ENCODE data around the gene SNX11. TPM values are rescaled to one million over a fixed set of nuclear protein-coding genes. Genes with fewer than 3 reads are reported as not detected.
"Not testable (repeated sequence)": the region's sequence is repeated elsewhere in the genome, so short reads cannot be mapped to it uniquely, and the experiment has no call there.

SNX11 gene
- total RNA-seq (2014; rRNA removed; shearing (Covaris generic)) = 15.3 and 16.1 TPM in 2 replicates

DNA sequence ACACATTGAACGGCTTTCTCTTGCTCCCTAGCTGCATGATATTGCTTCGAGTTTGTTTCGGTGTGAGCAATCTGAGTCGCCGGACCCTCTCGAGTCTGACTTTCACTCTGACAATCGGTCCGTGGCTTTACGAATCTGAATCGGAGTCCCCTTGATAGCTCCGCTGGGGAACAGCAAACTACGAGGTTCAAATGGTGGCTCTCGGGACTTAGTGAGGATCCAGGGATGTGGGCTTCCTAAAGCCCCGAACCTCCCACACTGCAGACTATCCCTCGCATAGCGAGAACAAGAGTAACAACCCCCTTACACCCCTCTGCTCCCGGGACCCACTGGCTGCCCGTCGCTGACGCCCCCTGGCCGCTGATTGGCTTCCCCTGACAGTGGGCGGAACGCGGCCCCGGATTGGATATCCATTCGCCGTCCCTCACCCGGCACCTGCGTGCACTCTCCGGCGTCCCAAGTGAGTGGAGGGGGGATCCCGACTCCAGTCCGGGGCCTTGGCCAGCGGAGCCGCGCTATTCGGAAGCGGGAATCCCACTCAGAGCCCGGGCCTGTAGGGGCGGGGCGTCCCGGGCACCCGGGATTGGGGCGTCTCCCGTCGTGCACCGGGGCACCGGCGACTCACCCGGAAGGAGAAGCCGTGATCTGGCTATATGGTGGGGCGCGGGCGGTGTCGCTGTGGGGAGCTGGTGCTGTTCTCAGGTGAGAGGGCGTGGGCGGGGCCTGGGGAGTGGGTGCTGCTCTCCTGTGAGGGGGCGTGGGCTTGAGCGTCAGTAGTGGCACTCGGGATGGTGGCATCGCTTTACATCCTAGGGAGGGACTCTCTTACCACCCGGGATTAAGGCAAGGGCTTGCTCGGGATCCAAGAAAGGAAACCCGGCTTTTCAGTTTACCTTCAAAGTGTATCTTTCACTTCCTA is at the start of gene SNX11:
Gene SNX11, plus strand, starts transcription at position 630 of the 919 bp plus-strand sequence. CDS start 4,278 bp downstream, outside the sequence.
- Histone ChIP-seq H3K27me3 (no peaks in the 10 kb centered on the region), H3K27ac (peak within 1 kb of the TSS; percentile 30), H3K9me3 (replicated peaks) (0 out of 2 replicates have a peak, but pooled peaks cover 2% of the 10 kb centered on the region), H3K36me3 (peaks cover 2% of the 10 kb centered on the region; the same call in 1 of the 2 replicates), H3K4me1 (no peaks in the 10 kb centered on the region), H3K4me3 (peak within 1 kb of the TSS; percentile 89)
- DNase-seq = peak; percentile 92 to 93

DNA sequence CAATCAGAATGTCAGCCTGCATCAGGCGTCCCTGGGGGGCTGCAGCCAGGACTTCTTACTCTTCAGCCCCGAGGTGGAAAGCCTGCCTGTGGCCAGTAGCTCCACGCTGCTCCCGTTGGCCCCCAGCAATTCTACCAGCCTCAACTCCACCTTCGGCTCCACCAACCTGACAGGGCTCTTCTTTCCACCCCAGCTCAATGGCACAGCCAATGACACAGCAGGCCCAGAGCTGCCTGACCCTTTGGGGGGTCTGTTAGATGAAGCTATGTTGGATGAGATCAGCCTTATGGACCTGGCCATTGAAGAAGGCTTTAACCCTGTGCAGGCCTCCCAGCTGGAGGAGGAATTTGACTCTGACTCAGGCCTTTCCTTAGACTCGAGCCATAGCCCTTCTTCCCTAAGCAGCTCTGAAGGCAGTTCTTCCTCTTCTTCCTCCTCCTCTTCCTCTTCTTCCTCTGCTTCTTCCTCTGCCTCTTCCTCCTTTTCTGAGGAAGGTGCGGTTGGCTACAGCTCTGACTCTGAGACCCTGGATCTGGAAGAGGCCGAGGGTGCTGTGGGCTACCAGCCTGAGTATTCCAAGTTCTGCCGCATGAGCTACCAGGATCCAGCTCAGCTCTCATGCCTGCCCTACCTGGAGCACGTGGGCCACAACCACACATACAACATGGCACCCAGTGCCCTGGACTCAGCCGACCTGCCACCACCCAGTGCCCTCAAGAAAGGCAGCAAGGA is 49.0 kb upstream of the SNX11 start:
- H3K27ac ChIP-seq = no peak overlapping the region
- DNase-seq = no peak
- no peaks in the 10 kb centered on the region for H3K9me3 ChIP-seq (replicated peaks)
- no peaks in the 10 kb centered on the region for H3K27me3 ChIP-seq
- H3K36me3 ChIP-seq = peaks cover 65% of the 10 kb centered on the region
- no peak overlapping the region for H3K4me3 ChIP-seq
- peaks cover 6% of the 10 kb centered on the region for H3K4me1 ChIP-seq

DNA sequence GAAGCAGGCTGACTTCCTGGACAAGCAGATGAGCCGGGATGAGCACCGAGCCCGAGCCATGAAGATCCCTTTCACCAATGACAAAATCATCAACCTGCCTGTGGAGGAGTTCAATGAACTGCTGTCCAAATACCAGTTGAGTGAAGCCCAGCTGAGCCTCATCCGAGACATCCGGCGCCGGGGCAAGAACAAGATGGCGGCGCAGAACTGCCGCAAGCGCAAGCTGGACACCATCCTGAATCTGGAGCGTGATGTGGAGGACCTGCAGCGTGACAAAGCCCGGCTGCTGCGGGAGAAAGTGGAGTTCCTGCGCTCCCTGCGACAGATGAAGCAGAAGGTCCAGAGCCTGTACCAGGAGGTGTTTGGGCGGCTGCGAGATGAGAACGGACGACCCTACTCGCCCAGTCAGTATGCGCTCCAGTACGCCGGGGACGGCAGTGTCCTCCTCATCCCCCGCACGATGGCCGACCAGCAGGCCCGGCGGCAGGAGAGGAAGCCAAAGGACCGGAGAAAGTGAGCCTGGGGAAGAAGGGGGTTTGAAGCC is 48.4 kb upstream of the SNX11 start:
- no peaks in the 10 kb centered on the region for H3K27me3 ChIP-seq
- H3K4me3 ChIP-seq = no peak overlapping the region
- no peak overlapping the region for H3K27ac ChIP-seq
- DNase-seq = no peak
- peaks cover 71% of the 10 kb centered on the region for H3K36me3 ChIP-seq
- no peaks in the 10 kb centered on the region; the same call in 1 of the 2 replicates for H3K4me1 ChIP-seq
- no peaks in the 10 kb centered on the region for H3K9me3 ChIP-seq (replicated peaks)

DNA sequence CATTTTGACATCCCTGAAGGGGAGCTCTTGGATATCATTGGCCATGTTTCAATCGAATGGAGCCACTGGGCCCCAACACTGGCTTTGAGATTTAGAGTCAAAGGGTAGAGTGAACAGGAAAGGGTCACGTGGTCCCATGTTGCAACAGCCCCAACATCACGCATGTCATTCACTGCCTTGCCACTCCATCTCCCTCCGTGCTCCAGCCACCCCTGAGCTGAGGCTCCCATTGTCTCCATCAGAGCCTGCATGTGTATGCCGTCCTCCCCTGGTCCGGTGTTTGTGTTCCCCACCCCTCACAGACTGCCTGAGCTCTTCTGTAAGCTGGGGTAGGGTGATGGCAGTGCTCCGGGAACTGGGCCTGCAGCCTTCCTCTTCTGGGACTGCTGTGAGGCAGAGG is 47.3 kb upstream of the SNX11 start:
- Histone ChIP-seq H3K27ac (no peak overlapping the region), H3K4me3 (no peak overlapping the region), H3K36me3 (peaks cover 75% of the 10 kb centered on the region), H3K27me3 (no peaks in the 10 kb centered on the region), H3K4me1 (no peaks in the 10 kb centered on the region), H3K9me3 (replicated peaks) (no peaks in the 10 kb centered on the region)
- DNase-seq = no peak

DNA sequence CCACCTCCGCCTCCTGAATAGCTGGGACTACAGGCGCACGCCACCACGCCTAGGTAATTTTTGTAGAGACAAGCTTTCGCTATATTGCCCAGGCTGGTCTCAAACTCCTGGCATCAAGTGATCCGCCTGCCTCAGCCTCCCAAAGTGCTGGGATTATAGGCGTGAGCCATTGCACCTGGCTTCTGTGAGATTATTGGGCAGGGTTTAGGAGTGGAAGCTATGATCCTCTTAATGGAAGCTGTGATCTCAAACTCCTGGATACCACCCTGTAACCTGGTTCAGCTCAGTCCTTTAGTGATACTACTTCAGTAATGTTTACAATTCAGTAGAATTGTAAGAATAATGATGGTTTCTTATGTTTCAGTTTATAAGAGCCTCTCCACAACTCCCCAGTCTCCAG is 45.3 kb upstream of the SNX11 start:
- Histone ChIP-seq H3K36me3 (peaks cover 68% of the 10 kb centered on the region), H3K27ac (no peak overlapping the region), H3K27me3 (no peaks in the 10 kb centered on the region), H3K4me1 (no peaks in the 10 kb centered on the region), H3K9me3 (replicated peaks) (no peaks in the 10 kb centered on the region), H3K4me3 (no peak overlapping the region)
- no peak for DNase-seq

DNA sequence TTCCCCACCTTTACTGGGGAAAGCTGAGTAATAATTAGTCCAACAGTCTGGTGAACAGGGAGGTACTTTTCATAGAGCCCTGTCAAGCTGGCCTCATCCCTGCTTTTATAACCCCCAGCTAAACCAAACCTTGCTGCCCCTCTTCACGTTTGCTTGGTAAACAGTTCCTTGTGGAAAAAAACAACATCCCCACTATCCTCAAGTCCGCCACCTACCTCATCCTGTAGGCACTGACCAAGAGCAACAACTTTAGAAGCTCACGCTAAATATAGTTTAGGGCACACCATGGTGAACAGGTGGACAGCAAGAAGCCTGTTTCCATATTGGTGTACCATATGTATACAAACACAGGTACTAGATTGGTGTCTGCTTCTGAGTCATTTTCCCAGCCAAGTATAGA is 42.9 kb upstream of the SNX11 start:
- H3K27me3 ChIP-seq = no peaks in the 10 kb centered on the region
- no peak for DNase-seq
- peaks cover 61% of the 10 kb centered on the region for H3K36me3 ChIP-seq
- H3K9me3 ChIP-seq (replicated peaks) = no peaks in the 10 kb centered on the region
- no peak overlapping the region for H3K4me3 ChIP-seq
- H3K27ac ChIP-seq = no peak overlapping the region
- no peaks in the 10 kb centered on the region for H3K4me1 ChIP-seq

DNA sequence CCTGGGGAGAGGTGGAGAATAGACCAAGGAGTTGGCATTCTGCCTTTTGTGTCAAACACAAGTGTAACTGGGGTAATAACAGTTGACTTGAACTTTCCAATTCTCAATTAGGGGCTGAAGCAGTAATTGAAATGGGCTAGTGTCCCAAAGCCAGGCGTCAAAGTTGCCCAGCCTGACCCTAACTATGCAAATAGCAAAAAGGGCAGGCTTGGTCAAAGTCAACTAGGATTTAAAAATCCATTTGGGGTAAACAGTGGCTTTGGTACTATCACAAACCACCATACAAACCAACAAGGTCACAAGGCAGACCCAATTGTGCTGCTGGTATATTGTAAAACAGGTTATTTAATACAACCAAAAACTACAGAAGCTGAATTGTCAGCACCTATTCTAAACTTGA is 41.4 kb upstream of the SNX11 start:
- DNase-seq = no peak
- Histone ChIP-seq H3K27me3 (no peaks in the 10 kb centered on the region), H3K36me3 (peaks cover 58% of the 10 kb centered on the region), H3K4me1 (no peaks in the 10 kb centered on the region), H3K9me3 (replicated peaks) (no peaks in the 10 kb centered on the region), H3K4me3 (no peak overlapping the region), H3K27ac (no peak overlapping the region)

- no peaks in the 10 kb centered on the region for H3K27me3 ChIP-seq
- H3K4me1 ChIP-seq = no peaks in the 10 kb centered on the region
- peaks cover 58% of the 10 kb centered on the region for H3K36me3 ChIP-seq
- no peaks in the 10 kb centered on the region for H3K9me3 ChIP-seq (replicated peaks)
- H3K4me3 ChIP-seq = no peak overlapping the region
- no peak overlapping the region for H3K27ac ChIP-seq
- DNase-seq = no peak
Measured at GRCh38 chr17:48066656-48067055, 40.9 kb upstream of the SNX11 start.

DNA sequence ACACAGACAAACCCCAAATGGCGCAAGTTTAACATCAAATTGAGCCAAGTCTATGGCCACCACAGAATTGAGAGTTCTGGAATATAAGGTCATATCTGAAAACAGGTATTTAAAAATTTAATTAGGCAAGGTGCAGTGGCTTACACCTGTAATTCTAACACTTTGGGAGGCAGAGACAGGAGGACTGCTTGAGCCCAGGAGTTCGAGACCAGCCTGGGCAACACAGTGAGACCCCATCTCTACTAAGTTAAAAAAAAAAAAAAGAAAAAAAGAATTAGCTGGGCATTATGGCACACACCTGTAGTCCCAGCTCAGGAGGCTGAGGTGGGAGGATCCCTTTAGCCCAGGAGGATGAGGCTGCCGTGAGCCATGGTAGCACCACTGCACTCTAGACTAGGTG is 40.3 kb upstream of the SNX11 start:
- no peak for DNase-seq
- no peak overlapping the region for H3K4me3 ChIP-seq
- no peaks in the 10 kb centered on the region for H3K4me1 ChIP-seq
- H3K9me3 ChIP-seq (replicated peaks) = no peaks in the 10 kb centered on the region
- H3K27ac ChIP-seq = no peak overlapping the region
- H3K27me3 ChIP-seq = no peaks in the 10 kb centered on the region
- H3K36me3 ChIP-seq = peaks cover 56% of the 10 kb centered on the region

GRCh38 chr17:48067808-48068207 is 39.8 kb upstream of the SNX11 start:
- DNase-seq = not testable (repeated sequence)
- peaks cover 57% of the 10 kb centered on the region for H3K36me3 ChIP-seq

DNA sequence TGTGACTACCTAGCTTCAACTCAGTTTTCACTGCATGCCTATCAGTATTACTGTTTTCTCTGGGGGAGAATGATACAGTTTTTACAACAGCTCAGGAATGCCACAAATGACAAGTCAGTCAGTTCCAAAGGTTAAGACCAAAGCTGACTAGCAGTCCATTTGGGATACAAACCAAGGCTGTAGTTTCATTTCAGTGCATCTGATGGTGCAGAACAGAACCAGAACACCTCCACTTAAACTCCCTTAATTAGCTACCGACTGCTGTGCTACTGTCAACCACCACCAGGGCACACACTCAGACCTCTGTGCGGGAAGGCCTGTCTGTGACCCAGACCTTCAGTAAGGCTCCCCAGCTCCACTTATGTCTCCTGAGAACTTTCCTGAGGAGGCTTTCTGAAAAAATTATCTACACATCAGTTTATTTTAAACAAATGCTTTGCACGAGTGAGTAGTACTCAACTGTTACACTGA is 39.0 kb upstream of the SNX11 start:
- Histone ChIP-seq H3K4me1 (no peaks in the 10 kb centered on the region), H3K27ac (no peak overlapping the region), H3K27me3 (no peaks in the 10 kb centered on the region), H3K36me3 (peaks cover 61% of the 10 kb centered on the region), H3K9me3 (replicated peaks) (no peaks in the 10 kb centered on the region), H3K4me3 (no peak overlapping the region)
- no peak for DNase-seq

More at GRCh38 chr17:48067808-48068207, 39.8 kb upstream of the SNX11 start:
- not testable (repeated sequence) for H3K4me1 ChIP-seq; H3K27me3 ChIP-seq; H3K4me3 ChIP-seq; H3K27ac ChIP-seq; H3K9me3 ChIP-seq (replicated peaks)

DNA sequence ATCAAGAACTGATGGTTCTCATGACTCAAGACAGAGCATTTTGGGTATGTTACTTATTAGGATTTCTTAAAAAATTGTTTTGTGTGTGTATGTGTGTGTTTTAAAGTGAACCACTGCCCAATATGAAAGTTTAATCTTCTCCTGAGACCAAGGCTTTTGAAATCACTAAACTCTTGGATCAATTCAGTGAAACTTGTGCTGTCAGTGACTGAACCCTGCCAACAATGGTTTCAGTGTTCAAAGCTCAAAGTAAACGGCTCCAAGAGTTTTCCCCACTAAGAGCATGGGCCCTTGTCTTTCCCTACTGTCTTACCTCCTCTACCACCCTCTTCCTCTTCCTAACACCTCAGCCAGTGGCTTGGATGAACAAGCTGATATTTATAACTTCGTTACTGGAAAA is 37.4 kb upstream of the SNX11 start:
- no peak for DNase-seq
- H3K27ac ChIP-seq = no peak overlapping the region
- no peak overlapping the region for H3K4me3 ChIP-seq
- H3K27me3 ChIP-seq = no peaks in the 10 kb centered on the region
- H3K9me3 ChIP-seq (replicated peaks) = no peaks in the 10 kb centered on the region
- H3K4me1 ChIP-seq = no peaks in the 10 kb centered on the region
- H3K36me3 ChIP-seq = peaks cover 58% of the 10 kb centered on the region

DNA sequence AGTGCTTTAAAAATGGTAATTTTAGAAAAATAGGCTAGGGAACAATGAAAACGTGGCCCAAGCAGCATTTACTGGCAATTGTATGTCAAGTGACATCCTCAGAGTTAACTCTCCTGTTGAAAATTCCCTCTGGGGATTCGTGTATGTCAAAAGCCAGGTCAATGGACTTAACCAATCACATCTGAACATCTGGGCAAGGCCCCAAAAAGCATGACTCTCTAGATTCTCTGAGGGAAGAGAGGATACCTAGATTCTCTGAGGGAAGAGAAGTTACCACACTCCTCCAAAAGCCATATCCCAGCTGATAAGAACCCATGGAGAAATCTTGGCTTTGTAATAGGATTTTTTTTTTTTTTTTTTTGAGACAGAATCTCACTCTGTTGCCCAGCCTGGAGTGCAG is 35.9 kb upstream of the SNX11 start:
- H3K4me1 ChIP-seq = no peaks in the 10 kb centered on the region
- H3K27me3 ChIP-seq = no peaks in the 10 kb centered on the region
- no peak overlapping the region for H3K27ac ChIP-seq
- no peaks in the 10 kb centered on the region for H3K9me3 ChIP-seq (replicated peaks)
- H3K36me3 ChIP-seq = peaks cover 65% of the 10 kb centered on the region
- DNase-seq = no peak
- H3K4me3 ChIP-seq = no peak overlapping the region

GRCh38 chr17:48072811-48073210 is 34.8 kb upstream of the SNX11 start:
- not testable (repeated sequence) for DNase-seq; H3K4me1 ChIP-seq; H3K4me3 ChIP-seq; H3K9me3 ChIP-seq (replicated peaks); H3K27me3 ChIP-seq; H3K27ac ChIP-seq
- peaks cover 65% of the 10 kb centered on the region for H3K36me3 ChIP-seq

GRCh38 chr17:48073566-48074094 is 33.9 kb upstream of the SNX11 start:
- not testable (repeated sequence) for H3K4me3 ChIP-seq; H3K9me3 ChIP-seq (replicated peaks); H3K4me1 ChIP-seq; H3K27ac ChIP-seq; DNase-seq; H3K27me3 ChIP-seq
- peaks cover 56% of the 10 kb centered on the region for H3K36me3 ChIP-seq
